Stimulated activated CD8-positive, alpha-beta memory T cell treated with anti-CD3 and anti-CD28 coated beads, Interleukin-2, amount 100 ng/mL, for 1 hour (primary cell): ENCODE data around the gene SLC46A1.
"Not testable (repeated sequence)": the region's sequence is repeated elsewhere in the genome, so short reads cannot be mapped to it uniquely, and the experiment has no call there.

Source experiments
- DNase-seq, 2 donors: peaks; one replicate each; pipeline ENCODE4 v3.0.0-alpha.2; 2020; ENCODE audit warnings: low read depth in 2 of 2

SLC46A1 gene

DNA sequence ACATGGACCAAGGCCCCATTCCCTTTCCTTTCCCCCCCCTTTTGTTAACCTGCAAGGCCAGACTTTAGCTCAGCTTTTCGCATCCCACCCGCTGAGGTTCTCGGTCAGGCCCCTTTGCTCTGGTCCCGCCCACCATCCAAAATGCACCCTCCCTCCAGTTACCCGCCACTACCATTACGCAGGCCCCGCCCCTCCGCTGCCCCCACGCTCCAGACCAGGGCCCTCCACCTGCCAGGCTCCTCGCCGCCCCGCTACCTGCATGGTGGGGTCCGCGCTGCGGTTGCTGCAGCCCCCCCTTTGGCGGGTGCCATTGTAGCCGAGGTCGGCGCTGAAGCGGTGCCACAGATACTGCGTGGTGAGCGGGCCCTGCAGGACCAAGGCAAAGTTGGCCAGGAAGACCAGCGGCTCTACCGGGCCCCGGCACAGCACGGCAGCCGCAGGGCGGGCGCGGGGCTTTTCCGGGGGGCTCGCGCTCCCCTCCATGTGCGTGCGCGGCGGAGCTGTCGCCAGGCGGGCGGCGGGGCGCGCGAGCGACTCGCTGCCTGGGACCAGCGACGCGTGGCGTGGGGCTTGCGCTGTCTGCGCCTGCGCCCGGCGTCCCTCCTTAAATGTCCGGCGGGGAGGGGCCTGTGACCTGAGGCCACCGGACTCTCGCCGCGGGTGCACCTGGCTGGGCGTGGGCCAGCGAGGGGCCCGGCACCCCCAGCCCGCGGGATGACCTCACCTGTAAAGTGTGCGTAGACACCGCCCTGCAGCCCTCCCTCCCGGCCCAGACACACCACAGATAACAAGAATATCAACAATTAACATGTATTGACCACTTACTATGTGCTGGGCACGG is at the start of gene SLC46A1:
Gene SLC46A1 (minus strand): TSS at position 581 of the 841 bp plus-strand sequence. CDS start 98 bp downstream, at position 483.
- peak in 1 of 2 donors; percentile 19 for DNase-seq

DNA sequence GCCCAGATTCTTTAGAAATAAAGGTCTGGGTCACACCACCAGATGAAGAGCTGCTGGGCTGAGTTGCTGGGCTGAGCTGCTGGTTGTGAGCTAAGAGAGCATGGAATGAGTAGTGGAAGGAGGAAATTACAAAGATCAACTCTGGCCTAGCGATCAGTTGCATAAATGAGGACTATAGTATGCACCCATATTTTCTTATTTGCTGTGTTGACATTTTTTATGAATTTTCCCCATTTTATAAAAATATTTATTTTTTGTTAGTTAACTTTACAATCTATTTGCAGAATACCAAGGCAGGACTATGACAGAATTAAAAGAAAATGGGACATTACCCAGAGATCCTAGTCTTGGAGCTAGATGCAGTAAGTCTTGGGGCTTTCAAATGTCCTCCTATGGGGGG is 43.8 kb upstream of the SLC46A1 start:
- DNase-seq: no peak

DNA sequence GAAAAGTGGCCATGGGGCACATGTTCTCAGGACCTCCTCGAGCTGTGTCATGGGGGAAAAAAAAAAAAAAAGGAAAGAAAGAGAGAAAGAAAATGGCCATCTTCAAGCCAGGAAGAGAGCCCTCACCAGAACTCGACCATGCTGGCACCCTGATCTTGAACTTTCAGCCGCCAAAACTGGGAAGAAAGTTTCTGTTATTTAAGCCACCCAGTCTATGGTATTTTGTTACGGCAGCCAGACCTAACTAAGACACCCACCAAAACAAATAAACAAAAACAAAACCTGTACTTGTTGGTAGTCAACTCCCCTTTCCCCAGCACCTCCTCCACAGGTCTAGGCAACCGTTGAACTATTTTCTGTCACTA is 41.4 kb upstream of the SLC46A1 start:
- no peak for DNase-seq

GRCh38 chr17:28446716-28447395 is 40.8 kb upstream of the SLC46A1 start:
- no peak for DNase-seq

GRCh38 chr17:28443901-28444638 is 38.1 kb upstream of the SLC46A1 start:
- no peak for DNase-seq

GRCh38 chr17:28434326-28434725 is 28.3 kb upstream of the SLC46A1 start:
- DNase-seq: not testable (repeated sequence)

DNA sequence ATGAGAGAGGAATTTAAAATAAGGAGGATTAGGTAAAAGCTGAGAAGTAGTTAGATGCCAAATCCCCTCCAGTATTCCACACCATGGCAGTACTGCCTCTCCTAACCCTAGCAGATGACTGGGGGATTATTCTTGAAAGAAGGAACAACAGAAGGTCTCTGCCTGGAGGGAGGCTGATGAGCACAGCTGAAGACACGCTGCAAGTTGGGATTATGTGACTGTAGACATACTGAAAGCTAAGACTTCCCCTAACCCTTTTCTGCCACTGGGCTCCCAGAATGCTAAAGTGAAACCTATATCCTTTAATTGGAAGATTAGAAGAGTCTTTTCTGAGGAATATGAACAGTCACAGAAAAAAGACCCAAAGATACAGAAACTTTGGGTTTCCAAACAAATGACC is 27.7 kb upstream of the SLC46A1 start:
- DNase-seq: no peak

- DNase-seq: not testable (repeated sequence)
These were observed 22.0 kb upstream of the SLC46A1 start for GRCh38 chr17:28427982-28428381.

GRCh38 chr17:28427371-28427770 is 21.4 kb upstream of the SLC46A1 start:
- no peak for DNase-seq

DNA sequence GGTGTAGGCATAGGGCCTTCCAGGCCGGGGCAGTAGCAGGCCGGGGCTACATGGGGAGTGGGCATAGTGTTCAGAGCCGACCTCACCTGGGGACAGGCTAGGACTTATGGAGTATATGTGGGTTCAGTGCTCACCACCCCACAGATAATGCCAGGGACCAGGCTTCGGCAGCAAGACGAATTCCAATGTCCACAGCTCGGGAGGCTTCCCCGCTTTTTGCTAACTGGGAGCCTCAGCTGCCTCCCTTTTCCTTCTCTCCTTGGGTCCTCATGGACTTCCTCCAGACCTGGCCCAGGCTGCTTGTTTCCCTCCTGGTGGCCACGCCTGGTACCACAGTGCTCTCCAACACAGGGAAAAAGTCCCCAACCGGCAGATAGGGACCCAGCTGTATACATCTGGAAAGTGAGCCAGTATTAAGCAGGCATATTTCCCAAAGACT is 20.1 kb upstream of the SLC46A1 start:
- no peak for DNase-seq

DNA sequence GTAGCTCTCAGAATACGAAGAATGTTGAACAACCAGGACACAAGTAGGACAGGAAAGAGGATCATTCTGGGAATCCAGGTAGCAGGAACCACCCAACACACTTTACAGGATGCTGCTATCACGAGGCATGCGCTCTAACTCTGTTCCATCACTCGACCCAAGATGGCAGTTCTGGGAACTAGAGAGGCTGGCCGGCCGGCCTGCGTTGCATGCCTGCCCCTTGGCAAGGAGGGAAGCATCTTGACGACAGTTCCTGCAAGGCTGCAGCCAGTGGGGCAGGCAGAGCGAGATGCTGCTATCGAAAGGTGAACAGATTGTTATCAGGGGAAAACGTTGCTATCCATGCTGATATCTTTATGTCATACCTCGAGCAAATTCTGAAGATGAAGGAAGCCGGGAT is 19.2 kb upstream of the SLC46A1 start:
- DNase-seq: no peak

GRCh38 chr17:28421787-28422305 is 15.8 kb upstream of the SLC46A1 start:
- no peak for DNase-seq

- peak; percentile 11 to 21 for DNase-seq
These were observed 10.8 kb upstream of the SLC46A1 start for GRCh38 chr17:28416703-28417311.

GRCh38 chr17:28415886-28416285 is 9.9 kb upstream of the SLC46A1 start:
- DNase-seq: no peak

GRCh38 chr17:28413804-28414203 is 7.8 kb upstream of the SLC46A1 start:
- no peak for DNase-seq

GRCh38 chr17:28412099-28412498 is 6.1 kb upstream of the SLC46A1 start:
- no peak for DNase-seq

GRCh38 chr17:28407974-28408306 is 1.9 kb upstream of the SLC46A1 start:
- DNase-seq: no peak

GRCh38 chr17:28407130-28407973 is 1.3 kb upstream of the SLC46A1 start:
- DNase-seq: no peak

GRCh38 chr17:28406473-28406814 is 432 bp upstream of the SLC46A1 start:
- DNase-seq: no peak

- DNase-seq: no peak
These were observed 1.0 kb downstream of the SLC46A1 start for GRCh38 chr17:28404812-28405570.
